GM21367 (cell line): Measurements from ENCODE around the gene SPRED2.
A peak's percentile ranks its signal among the peaks of the same experiment; 100 is the strongest.

Experiments
- ATAC-seq: cut with Tn5 transposase; IDR thresholded peaks from one replicate; pipeline ENCODE4 v1.9.1; 2021; ENCODE audit not compliant: unreplicated experiment

Gene SPRED2

GRCh38 chr2:65442420-65443020, 10.1 kb upstream of the SPRED2 start:
- ATAC-seq = no peak

DNA sequence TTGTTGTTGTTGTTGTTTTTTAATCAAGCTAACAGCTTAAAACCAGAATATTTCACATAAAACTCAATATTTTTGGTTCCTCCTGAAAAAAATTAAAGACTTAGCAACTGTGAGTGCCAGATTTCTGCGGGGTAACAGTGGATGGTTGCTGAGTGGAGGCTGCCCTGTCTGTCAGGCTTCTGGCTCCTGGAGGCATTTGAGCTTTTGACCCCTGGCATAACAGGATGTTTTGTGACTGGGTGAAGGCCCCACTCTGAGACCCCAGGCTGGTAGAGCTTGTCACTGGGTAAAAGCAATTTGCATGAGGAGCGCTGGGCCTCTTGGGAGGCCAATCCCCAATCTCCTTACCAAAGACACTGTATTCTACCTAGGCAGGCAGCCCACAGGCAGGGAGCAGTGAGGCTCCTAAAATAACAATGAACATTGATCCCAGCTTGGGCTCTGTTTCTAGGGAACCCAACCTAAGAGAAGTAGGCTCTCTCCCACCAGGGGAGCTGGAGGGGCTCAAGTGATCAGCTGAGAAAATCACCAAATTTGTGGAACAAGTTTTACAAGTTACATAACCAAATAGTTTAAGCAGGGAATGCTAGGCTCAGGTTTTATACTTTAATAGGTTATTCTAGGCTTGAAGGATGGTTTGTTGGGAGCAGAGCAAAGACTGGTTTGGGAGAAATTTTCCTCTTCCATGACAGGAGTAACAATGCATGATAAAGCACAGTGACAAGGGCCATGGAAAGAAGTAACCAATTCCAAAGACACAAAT, 5.9 kb upstream of the SPRED2 start:
- ATAC-seq = no peak

DNA sequence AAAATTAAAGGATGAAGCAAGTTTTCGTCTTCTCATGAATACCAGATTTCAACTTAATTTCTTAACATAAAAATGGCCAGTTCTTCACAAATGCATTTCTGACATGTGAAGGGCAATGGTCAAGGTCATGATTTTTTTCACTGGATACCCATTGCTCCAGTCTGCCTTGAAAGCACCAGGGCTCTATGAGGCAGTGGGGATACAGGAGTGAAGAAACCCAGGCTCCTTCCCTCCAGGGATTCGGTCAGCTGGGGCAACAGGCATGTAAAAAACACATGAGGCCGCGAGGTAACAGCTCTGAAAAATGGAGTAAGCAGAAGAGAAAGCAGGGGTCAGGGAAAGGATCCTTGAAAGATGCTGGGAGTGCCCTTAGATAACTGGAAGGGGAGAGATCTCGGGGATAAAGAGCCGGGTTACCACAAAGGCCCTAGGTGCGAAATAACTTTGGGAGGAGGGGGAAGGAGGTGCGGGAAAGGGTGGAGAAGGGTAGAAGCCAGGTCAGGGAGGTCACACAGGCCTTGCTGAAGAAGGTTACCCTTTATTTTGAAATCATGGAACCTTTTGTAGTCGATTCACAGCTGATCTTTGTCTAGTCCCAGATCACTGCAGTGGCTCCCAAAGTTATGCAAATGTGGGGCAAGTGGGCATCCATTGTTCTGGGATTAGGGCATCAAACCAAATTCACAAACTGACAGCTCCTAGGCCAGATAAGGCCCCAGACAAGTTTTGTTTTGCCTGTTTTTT, 5.2 kb upstream of the SPRED2 start:
- no peak for ATAC-seq

- ATAC-seq = peak; percentile 82
These were observed 4.4 kb upstream of the SPRED2 start for GRCh38 chr2:65436824-65437221.

DNA sequence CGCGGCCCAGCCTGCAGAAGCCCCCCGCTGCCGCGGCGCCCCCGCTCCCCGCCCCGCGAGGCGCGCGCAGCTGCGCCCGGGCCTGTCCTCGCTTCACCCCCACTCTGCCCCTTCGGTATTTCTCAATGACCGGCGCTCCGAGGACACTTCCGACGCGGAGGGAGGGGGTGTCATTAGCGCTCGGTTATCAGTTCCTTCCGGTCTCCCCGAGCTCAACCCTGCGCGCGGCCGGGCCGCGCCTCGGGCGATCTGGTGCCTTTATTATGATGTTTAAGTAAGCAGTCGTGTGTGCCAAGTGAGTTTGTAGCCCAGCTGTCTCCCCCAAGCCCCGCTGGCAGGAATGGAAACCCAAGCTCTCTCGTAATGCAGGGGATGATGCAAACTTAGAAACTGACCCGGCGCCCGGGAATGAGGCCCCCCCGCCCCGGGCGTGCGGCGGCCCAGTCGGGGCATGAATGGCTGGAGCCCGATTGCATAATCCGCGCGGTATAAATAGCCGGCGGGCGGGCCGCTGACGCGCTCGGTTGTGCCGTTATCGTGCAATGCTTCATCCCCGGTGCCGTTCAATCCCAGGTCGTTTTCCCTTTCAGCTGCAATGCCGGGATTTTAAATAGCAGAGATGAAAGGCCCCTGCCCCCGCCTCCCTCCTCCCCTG, 3.9 kb upstream of the SPRED2 start:
- peak; percentile 30 for ATAC-seq

GRCh38 chr2:65435625-65436168, 3.3 kb upstream of the SPRED2 start:
- ATAC-seq = no peak

- ATAC-seq = no peak
These were observed 2.3 kb upstream of the SPRED2 start for GRCh38 chr2:65434592-65435241.

DNA sequence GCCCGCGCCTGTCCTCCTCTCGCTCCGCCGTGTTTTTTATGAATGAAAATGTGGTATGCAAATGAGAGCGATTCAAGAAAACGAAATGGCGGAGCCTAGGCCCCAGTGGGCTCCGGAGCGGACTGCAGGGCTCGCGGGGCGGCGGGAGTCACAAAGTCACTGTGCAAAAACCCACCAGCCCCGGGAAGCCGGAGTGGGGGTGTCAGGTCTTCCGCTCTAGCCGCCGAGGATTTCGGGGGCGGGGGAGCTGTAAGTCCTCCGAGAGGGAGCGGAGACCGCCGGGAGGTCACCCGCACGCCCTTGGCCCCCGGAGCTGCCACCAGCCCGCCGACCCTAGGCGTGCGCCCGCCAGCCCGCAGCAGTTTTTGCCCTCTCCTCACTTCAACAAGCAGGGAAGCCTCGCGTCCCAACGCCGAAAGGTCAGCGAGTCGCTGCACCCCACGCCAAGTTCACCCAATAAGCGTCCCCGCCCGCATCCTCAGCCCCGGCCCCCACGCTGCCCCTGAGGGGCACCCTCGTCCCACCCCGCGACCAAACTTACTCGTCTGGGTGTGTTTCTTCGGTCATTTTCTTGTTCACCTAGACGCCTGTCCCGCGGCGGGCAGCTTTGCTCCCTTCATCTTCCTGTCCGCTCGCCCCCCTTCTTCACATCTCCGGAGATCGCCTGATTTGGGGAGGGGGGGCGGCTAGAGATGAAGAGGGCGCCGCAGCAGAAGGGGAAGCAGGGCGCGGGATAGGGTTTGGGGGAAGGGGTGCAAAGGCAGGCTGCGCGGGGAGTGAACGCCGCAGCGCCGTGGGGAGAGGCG, 775 bp downstream of the SPRED2 start:
- no peak for ATAC-seq

DNA sequence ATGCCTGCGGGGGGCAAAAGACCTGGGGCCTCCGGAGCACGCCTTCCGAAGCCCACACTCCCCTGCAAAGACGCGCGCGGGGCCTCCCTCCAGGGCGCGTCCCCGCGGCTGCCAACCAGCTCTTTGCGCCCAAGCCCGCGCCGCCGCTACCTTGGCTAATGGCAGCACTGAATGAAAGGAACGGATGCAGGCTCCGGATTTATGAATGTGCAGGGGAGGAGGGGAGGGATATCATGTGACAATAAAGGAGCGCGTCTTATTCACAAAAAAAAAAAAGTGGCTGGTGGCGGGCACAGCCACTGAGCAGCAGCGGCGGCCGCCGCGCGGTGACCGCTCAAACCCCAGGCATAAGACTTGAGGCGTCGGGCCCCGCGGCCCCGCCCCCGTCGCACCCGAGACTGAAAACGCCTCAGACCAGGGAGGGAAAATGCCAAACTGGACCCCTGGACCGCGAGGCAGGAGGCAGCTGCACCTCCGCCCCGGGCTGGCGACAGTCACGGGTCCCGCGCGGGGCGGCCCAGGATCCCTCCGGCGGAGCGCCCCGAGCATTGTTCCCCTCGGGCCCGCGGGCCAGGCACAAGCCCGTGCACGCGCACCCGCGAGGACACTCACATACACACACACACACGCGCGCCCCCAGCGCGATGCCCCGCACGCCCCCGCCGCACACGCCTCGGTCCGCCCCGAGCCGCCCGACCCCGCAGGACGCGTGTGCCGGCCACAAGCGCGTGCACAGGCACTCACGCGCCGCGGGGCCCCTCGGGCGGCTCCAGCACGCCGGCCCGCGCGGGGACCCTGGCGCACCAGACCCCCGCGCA, 1.6 kb downstream of the SPRED2 start:
- ATAC-seq = no peak

- ATAC-seq = no peak
These were observed 2.4 kb downstream of the SPRED2 start for GRCh38 chr2:65429786-65430602.

GRCh38 chr2:65427532-65427931, 4.9 kb downstream of the SPRED2 start:
- no peak for ATAC-seq

DNA sequence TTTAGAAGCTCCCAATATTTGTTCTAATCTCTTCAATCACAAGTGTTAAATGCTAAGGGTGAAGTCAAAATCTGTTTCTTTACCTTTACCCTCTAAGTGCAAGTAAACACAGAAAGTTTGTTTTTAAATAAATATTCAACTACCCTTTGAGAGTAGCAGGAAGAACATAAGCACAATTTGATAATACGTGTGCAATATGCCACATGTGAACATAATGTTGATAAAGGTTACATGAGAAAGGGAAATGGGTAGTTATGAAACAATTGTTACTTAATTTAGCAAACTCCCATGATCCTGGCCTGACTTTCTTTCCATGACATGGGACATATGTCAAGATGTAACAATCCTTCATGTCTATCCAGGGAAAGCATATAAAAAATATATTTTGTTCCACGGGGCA, 7.1 kb downstream of the SPRED2 start:
- no peak for ATAC-seq

GRCh38 chr2:65424391-65424790, 8.0 kb downstream of the SPRED2 start:
- no peak for ATAC-seq

DNA sequence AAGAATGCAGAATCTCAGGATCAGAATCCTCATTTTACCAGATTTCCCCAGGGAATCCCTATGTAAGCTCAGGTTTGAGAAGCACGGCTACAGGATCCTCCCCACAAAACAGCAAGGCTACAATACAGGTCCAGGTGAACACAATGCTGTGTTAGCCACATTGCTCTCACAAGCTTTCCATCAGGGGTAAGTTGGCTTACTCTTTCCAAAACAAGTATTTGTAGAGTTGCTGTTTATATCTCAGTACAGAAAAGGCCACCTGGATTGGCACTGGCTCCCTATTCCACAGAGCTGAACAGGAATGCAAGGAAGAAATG, 11.0 kb downstream of the SPRED2 start:
- no peak for ATAC-seq

DNA sequence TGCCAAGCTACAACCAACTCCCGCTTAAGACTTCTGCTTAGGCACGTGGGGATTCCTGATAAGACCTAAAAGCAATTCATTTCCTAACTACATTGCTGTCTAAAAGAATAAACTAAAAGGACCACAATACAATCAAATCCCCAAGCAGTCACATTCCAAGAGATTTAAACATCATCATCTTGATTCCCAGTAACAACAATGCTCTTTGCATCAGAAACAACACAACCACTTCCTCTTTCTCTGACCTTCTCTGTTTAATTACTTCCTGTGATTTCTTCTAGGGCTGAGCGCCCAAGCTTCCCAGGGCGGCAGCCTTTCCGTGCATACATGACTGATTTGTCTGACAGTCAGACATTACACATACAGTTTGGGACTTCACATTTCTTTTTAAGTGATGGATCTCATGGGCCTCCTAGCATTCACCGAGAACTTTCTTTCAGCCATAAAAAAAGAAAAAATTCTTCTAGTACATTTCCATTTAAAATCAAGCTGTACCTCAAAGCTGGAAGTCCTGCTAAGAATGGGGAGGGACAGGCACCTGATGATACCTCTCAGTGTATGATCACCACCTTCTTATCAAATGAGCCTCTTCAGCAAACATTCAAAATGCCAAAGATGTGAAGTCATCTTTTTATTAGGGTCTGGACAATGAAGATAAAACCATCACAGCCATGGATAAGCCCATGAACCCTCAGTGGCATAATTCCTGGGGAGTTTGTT, 11.5 kb downstream of the SPRED2 start:
- peak; percentile 67 for ATAC-seq

GRCh38 chr2:65417509-65418085, 14.8 kb downstream of the SPRED2 start:
- ATAC-seq = no peak

DNA sequence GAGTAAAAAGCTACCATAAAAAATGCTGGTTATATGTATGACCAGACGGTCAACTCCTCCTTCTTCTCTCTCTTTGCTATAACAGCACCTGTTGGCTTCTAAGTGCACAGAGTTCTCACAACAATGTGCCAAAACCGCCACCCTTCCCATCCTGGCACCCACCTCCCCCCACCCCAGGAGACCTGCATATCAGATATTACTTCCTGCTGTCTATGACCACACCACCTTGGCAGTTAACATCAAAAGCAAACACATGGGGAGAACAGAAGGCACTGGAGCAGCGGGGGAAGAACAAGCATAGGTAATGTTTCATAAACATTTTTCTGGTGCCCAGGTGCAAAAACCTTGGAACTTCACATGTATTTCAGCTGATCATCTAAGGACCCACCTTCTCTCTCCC, 15.5 kb downstream of the SPRED2 start:
- ATAC-seq = no peak
